SK-N-SH (cell line): ENCODE results near the gene DLG1. TPM values are rescaled to one million over a fixed set of nuclear protein-coding genes. Genes with fewer than 3 reads are reported as not detected.

Experiments used
- CTCF ChIA-PET: fragments of 300-600, 350-600 bp; formaldehyde crosslinking; extraction: SDS; loops from one replicate; lab custom pipeline; 2021; lab: Yijun Ruan, JAX
- POLR2A ChIA-PET: fragments of 350-600 bp; sonication (Branson Sonifier 250); formaldehyde crosslinking; extraction: SDS; loops from one replicate; lab custom pipeline; 2020; ENCODE audit warnings: antibody characterized with exemption, inconsistent platforms; lab: Yijun Ruan, JAX
- DNase-seq: peaks from one replicate; pipeline ENCODE4 v3.0.0; 2012
- H2AFZ ChIP-seq: fragments of 200-600 bp; sonication (generic); 2 replicates; pipeline ENCODE4 v1.8.1; 2016; ENCODE audit warnings: antibody characterized with exemption, mild to moderate bottlenecking, low read depth
- H3F3A ChIP-seq: fragments of 200-600 bp; sonication (generic); replicated peaks from 2 replicates; pipeline ENCODE3; 2016; ENCODE audit warnings: antibody characterized with exemption, mild to moderate bottlenecking; ENCODE audit not compliant: insufficient read depth
- H3K27ac ChIP-seq, 2 experiments: fragments of 200-500 bp in 1 of 2; fragments of 200-600 bp in 1 of 2; sonication (Bioruptor generic) in 1 of 2; sonication (generic), shearing (Covaris generic) in 1 of 2; 2 replicates each; pipeline versions ENCODE4 v1.5.1 to v1.6.1; 2014 to 2016; ENCODE audit warnings: low read depth in 2 of 2, inconsistent platforms in 1 of 2, low read length in 1 of 2, mild to moderate bottlenecking in 1 of 2, mixed read lengths in 1 of 2
- H3K27me3 ChIP-seq: fragments of 200-600 bp; sonication (generic), shearing (Covaris generic); 2 replicates; pipeline ENCODE4 v1.6.1; 2016; ENCODE audit warnings: mixed run types; ENCODE audit not compliant: insufficient read depth
- H3K36me3 ChIP-seq, 2 experiments: fragments of 200-500 bp in 1 of 2; fragments of 200-600 bp in 1 of 2; sonication (Bioruptor generic) in 1 of 2; sonication (generic) in 1 of 2; replicated peaks in 1 of 2; 2 replicates each; pipeline versions ENCODE3 to v1.5.1; 2014 to 2016; ENCODE audit warnings: low read length in 1 of 2, mild to moderate bottlenecking in 1 of 2; ENCODE audit not compliant: insufficient read depth in 2 of 2, control insufficient read depth in 1 of 2
- H3K4me1 ChIP-seq, 2 experiments: fragments of 200-500 bp in 1 of 2; fragments of 200-600 bp in 1 of 2; sonication (Bioruptor generic) in 1 of 2; sonication (generic), shearing (Covaris generic) in 1 of 2; 2 replicates each; pipeline versions ENCODE4 v1.5.1 to v1.6.1; 2014 to 2016; ENCODE audit warnings: low read depth in 1 of 2, low read length in 1 of 2, mixed run types in 1 of 2; ENCODE audit not compliant: insufficient read depth in 2 of 2, control insufficient read depth in 1 of 2
- H3K4me2 ChIP-seq: fragments of 200-600 bp; sonication (generic), shearing (Covaris generic); 2 replicates; pipeline ENCODE4 v1.6.1; 2017; ENCODE audit warnings: mixed run types
- H3K4me3 ChIP-seq, 2 experiments: fragments of 200-500 bp in 1 of 2; fragments of 200-600 bp in 1 of 2; sonication (Bioruptor generic) in 1 of 2; sonication (generic), shearing (Covaris generic) in 1 of 2; 2 replicates each; pipeline versions ENCODE4 v1.5.1 to v1.8.1; 2014 to 2016; ENCODE audit warnings: low read depth in 2 of 2, inconsistent platforms in 1 of 2, low read length in 1 of 2, mild to moderate bottlenecking in 1 of 2, mixed read lengths in 1 of 2, moderate library complexity in 1 of 2
- H3K79me2 ChIP-seq: fragments of 200-600 bp; sonication (generic); 2 replicates; pipeline ENCODE4 v1.8.1; 2017; ENCODE audit warnings: mild to moderate bottlenecking; ENCODE audit not compliant: insufficient read depth
- H3K9ac ChIP-seq: fragments of 200-600 bp; sonication (generic); 2 replicates; pipeline ENCODE4 v1.6.1; 2017; ENCODE audit warnings: mixed run types
- H3K9me2 ChIP-seq: fragments of 200-600 bp; sonication (generic); 2 replicates; pipeline ENCODE4 v1.6.1; 2017; ENCODE audit warnings: mixed run types
- H3K9me3 ChIP-seq: fragments of 200-600 bp; sonication (generic); 2 replicates; pipeline ENCODE4 v1.6.1; 2017; ENCODE audit warnings: mixed run types, mild to moderate bottlenecking, moderate library complexity
- H4K20me1 ChIP-seq: fragments of 200-600 bp; sonication (generic); 2 replicates; pipeline ENCODE4 v1.6.1; 2017; ENCODE audit warnings: mild to moderate bottlenecking, mixed run types; ENCODE audit not compliant: insufficient read depth
- CHD2 ChIP-seq: fragments of 150-350 bp; IDR thresholded peaks from 2 replicates; pipeline ENCODE4 v1.6.1; 2018; ENCODE audit warnings: low read length; ENCODE audit not compliant: partially characterized antibody
- ELF1 ChIP-seq: IDR thresholded peaks from 2 replicates; pipeline ENCODE4 v1.4.0; 2012
- EP300 ChIP-seq, 2 experiments: IDR thresholded peaks; 2 replicates each; pipeline versions ENCODE4 v1.4.0 to v1.6.1; 2012; ENCODE audit warnings: borderline replicate concordance in 1 of 2, low read depth in 1 of 2, low read length in 1 of 2
- FOSL2 ChIP-seq: IDR thresholded peaks from 2 replicates; pipeline ENCODE4 v1.4.0; 2012; ENCODE audit warnings: low read depth, mild to moderate bottlenecking, moderate library complexity, borderline replicate concordance
- GABPA ChIP-seq: IDR thresholded peaks from 2 replicates; pipeline ENCODE4 v1.4.0; 2012; ENCODE audit warnings: low read depth, mild to moderate bottlenecking
- GATA2 ChIP-seq: sonication (generic); formaldehyde crosslinking; IDR thresholded peaks from 2 replicates; pipeline ENCODE4 v1.5.0; 2020; ENCODE audit warnings: mild to moderate bottlenecking, missing genetic modification reagents
- JUND ChIP-seq: IDR thresholded peaks from 2 replicates; pipeline ENCODE4 v1.4.0; 2012
- MEF2A ChIP-seq: IDR thresholded peaks from 2 replicates; pipeline ENCODE4 v1.4.0; 2012; ENCODE audit warnings: low read depth, borderline replicate concordance
- MXI1 ChIP-seq: IDR thresholded peaks from 2 replicates; pipeline ENCODE4 v1.6.1; 2012; ENCODE audit warnings: mild to moderate bottlenecking, low read depth, low read length, improper control_type of control experiment
- NFIC ChIP-seq: IDR thresholded peaks from 2 replicates; pipeline ENCODE4 v1.4.0; 2012; ENCODE audit warnings: borderline replicate concordance
- POLR2AphosphoS5 ChIP-seq: IDR thresholded peaks from 2 replicates; pipeline ENCODE4 v1.6.1; 2012; ENCODE audit warnings: low read depth, low read length
- RCOR1 ChIP-seq: fragments of 150-350 bp; IDR thresholded peaks from 2 replicates; pipeline ENCODE4 v1.6.1; 2017; ENCODE audit warnings: antibody characterized with exemption, low read length
- RFX5 ChIP-seq: IDR thresholded peaks from 2 replicates; pipeline ENCODE4 v1.6.1; 2012; ENCODE audit warnings: mild to moderate bottlenecking, improper control_type of control experiment, low read length
- RXRA ChIP-seq: IDR thresholded peaks from 2 replicates; pipeline ENCODE4 v1.4.0; 2012; ENCODE audit warnings: low read depth, mild to moderate bottlenecking, borderline replicate concordance
- SIN3A ChIP-seq: IDR thresholded peaks from 2 replicates; pipeline ENCODE4 v1.6.1; 2012; ENCODE audit warnings: low read depth, mild to moderate bottlenecking, low read length, moderate library complexity, borderline replicate concordance
- SMC3 ChIP-seq: IDR thresholded peaks from 2 replicates; pipeline ENCODE4 v1.6.1; 2012; ENCODE audit warnings: low read depth, low read length, improper control_type of control experiment
- TAF1 ChIP-seq: IDR thresholded peaks from 2 replicates; pipeline ENCODE4 v1.6.1; 2012; ENCODE audit warnings: low read depth, mild to moderate bottlenecking, low read length, moderate library complexity, borderline replicate concordance
- TCF12 ChIP-seq: IDR thresholded peaks from 2 replicates; pipeline ENCODE4 v1.4.0; 2012
- YY1 ChIP-seq: IDR thresholded peaks from 2 replicates; pipeline ENCODE4 v1.4.0; 2012; ENCODE audit warnings: low read depth, mild to moderate bottlenecking
- WGBS: methylation state at CpG from one replicate; pipeline ENCODE4 v1.1.6; 2017; ENCODE audit warnings: low lambda C conversion rate; 5-methylcytosine and 5-hydroxymethylcytosine counted together
- polyA plus RNA-seq, 3 experiments: library from polyadenylated mRNA; depleted of rRNA; stranded (reverse); fragments of >200 nt; gene quantifications; 2 replicates each; pipeline ENCODE4 v1.2.3, GENCODE V29; 2012
- TF ChIP-seq, protein P1 (sequence below): IDR thresholded peaks from 2 replicates; pipeline ENCODE4 v1.6.1; 2012; ENCODE audit warnings: mild to moderate bottlenecking, low read depth, low read length, moderate library complexity
- TF ChIP-seq, protein P2 (sequence below): IDR thresholded peaks from 2 replicates; pipeline ENCODE4; 2012
- TF ChIP-seq, protein P3 (sequence below): fragments of 150-350 bp; IDR thresholded peaks from 2 replicates; pipeline ENCODE4 v1.6.1; 2016; ENCODE audit warnings: mild to moderate bottlenecking, low read depth, low read length
- TF ChIP-seq, protein P4 (sequence below): IDR thresholded peaks from 2 replicates; pipeline ENCODE4 v1.4.0; 2012; ENCODE audit warnings: low read depth, borderline replicate concordance

DLG1 gene
- polyA plus RNA-seq, 1 of the 3 experiments (the other 2 are of a cell fraction): 16.5 TPM

GRCh38 chr3:197297476-197298340, 704 bp downstream of the DLG1 start:
- H3F3A ChIP-seq: no peaks in the 10 kb centered on the region
- no peaks in the 10 kb centered on the region for H3K9me2 ChIP-seq
- CTCF ChIA-PET: interaction anchor here (0.8 to 6.3 kb wide), 5 partner anchors 41 to 257 kb away, joined by 3 to 28 read pairs (median 3); no protein-coding TSS in a partner anchor
- H3K27ac ChIP-seq: peak overlapping the region; percentile 86 to 94
- peaks cover 4 to 9% of the 10 kb centered on the region in 2 experiments; a peak in 3 of 4 replicates for H3K4me1 ChIP-seq
- DNase-seq: peak; percentile 95
- H3K9me3 ChIP-seq: no peaks in the 10 kb centered on the region
- peak overlapping the region; percentile 91 for H2AFZ ChIP-seq
- H4K20me1 ChIP-seq: peaks cover 12% of the 10 kb centered on the region; the same call in 1 of the 2 replicates
- H3K4me3 ChIP-seq: peak overlapping the region; percentile 93 to 96
- no peaks in the 10 kb centered on the region for H3K27me3 ChIP-seq
- WGBS: 0% methylated on average over 7 of the region's 100 CpGs
- peaks cover 48% of the 10 kb centered on the region for H3K79me2 ChIP-seq
- peaks cover 33% of the 10 kb centered on the region in 2 experiments for H3K36me3 ChIP-seq
- peak overlapping the region; percentile 88 for H3K4me2 ChIP-seq
- peak overlapping the region; percentile 87 for H3K9ac ChIP-seq
- POLR2A ChIA-PET: interaction anchor here (0.6 to 1.1 kb wide), 6 partner anchors 15 to 223 kb away, joined by 3 read pairs; no protein-coding TSS in a partner anchor
- no peak; the same call in 1 of the 2 replicates for TF ChIP-seq RCOR1
- no peak for TF ChIP-seq FOSL2
- no peak; the same call in 1 of the 2 replicates for TF ChIP-seq POLR2AphosphoS5
- TF ChIP-seq MEF2A: no peak
- no peak; the same call in 1 of the 2 replicates for TF ChIP-seq ELF1
- peak; percentile 92 for TF ChIP-seq YY1
- TF ChIP-seq NFIC: no peak
- TF ChIP-seq, protein P1, sequence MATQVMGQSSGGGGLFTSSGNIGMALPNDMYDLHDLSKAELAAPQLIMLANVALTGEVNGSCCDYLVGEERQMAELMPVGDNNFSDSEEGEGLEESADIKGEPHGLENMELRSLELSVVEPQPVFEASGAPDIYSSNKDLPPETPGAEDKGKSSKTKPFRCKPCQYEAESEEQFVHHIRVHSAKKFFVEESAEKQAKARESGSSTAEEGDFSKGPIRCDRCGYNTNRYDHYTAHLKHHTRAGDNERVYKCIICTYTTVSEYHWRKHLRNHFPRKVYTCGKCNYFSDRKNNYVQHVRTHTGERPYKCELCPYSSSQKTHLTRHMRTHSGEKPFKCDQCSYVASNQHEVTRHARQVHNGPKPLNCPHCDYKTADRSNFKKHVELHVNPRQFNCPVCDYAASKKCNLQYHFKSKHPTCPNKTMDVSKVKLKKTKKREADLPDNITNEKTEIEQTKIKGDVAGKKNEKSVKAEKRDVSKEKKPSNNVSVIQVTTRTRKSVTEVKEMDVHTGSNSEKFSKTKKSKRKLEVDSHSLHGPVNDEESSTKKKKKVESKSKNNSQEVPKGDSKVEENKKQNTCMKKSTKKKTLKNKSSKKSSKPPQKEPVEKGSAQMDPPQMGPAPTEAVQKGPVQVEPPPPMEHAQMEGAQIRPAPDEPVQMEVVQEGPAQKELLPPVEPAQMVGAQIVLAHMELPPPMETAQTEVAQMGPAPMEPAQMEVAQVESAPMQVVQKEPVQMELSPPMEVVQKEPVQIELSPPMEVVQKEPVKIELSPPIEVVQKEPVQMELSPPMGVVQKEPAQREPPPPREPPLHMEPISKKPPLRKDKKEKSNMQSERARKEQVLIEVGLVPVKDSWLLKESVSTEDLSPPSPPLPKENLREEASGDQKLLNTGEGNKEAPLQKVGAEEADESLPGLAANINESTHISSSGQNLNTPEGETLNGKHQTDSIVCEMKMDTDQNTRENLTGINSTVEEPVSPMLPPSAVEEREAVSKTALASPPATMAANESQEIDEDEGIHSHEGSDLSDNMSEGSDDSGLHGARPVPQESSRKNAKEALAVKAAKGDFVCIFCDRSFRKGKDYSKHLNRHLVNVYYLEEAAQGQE: no peak
- no peak for TF ChIP-seq SMC3
- no peak for TF ChIP-seq CHD2
- TF ChIP-seq, protein P2, sequence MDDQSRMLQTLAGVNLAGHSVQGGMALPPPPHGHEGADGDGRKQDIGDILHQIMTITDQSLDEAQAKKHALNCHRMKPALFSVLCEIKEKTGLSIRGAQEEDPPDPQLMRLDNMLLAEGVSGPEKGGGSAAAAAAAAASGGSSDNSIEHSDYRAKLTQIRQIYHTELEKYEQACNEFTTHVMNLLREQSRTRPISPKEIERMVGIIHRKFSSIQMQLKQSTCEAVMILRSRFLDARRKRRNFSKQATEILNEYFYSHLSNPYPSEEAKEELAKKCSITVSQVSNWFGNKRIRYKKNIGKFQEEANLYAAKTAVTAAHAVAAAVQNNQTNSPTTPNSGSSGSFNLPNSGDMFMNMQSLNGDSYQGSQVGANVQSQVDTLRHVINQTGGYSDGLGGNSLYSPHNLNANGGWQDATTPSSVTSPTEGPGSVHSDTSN: no peak
- TF ChIP-seq, protein P3, sequence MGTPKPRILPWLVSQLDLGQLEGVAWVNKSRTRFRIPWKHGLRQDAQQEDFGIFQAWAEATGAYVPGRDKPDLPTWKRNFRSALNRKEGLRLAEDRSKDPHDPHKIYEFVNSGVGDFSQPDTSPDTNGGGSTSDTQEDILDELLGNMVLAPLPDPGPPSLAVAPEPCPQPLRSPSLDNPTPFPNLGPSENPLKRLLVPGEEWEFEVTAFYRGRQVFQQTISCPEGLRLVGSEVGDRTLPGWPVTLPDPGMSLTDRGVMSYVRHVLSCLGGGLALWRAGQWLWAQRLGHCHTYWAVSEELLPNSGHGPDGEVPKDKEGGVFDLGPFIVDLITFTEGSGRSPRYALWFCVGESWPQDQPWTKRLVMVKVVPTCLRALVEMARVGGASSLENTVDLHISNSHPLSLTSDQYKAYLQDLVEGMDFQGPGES: no peak
- no peak; the same call in 1 of the 2 replicates for TF ChIP-seq MXI1
- no peak for TF ChIP-seq TCF12
- TF ChIP-seq RFX5: 0 out of 2 replicates have a peak, but pooled peaks have one; percentile 9
- TF ChIP-seq, protein P4, sequence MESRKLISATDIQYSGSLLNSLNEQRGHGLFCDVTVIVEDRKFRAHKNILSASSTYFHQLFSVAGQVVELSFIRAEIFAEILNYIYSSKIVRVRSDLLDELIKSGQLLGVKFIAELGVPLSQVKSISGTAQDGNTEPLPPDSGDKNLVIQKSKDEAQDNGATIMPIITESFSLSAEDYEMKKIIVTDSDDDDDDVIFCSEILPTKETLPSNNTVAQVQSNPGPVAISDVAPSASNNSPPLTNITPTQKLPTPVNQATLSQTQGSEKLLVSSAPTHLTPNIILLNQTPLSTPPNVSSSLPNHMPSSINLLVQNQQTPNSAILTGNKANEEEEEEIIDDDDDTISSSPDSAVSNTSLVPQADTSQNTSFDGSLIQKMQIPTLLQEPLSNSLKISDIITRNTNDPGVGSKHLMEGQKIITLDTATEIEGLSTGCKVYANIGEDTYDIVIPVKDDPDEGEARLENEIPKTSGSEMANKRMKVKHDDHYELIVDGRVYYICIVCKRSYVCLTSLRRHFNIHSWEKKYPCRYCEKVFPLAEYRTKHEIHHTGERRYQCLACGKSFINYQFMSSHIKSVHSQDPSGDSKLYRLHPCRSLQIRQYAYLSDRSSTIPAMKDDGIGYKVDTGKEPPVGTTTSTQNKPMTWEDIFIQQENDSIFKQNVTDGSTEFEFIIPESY: no peak
- TF ChIP-seq TAF1: peak; percentile 57
- no peak for TF ChIP-seq RXRA
- no peak; the same call in 1 of the 2 replicates for TF ChIP-seq SIN3A
- TF ChIP-seq EP300 (IDR thresholded peaks at IDR 0.05; ENCODE audit: borderline replicate concordance in 1 of 2, low read depth in 1 of 2, low read length in 1 of 2): no peak; a peak in 1 of 4 replicates
- peak; percentile 55; the same call in 1 of the 2 replicates for TF ChIP-seq GABPA
- TF ChIP-seq JUND: no peak
- no peak for TF ChIP-seq GATA2
